Erythroblast (primary cell): Measurements from ENCODE around the gene FCHO2.

Experiments
- GATA1 ChIP-seq: IDR thresholded peaks from 2 replicates; pipeline ENCODE4 v1.6.1; 2011; ENCODE audit warnings: low read depth, mild to moderate bottlenecking, control low read depth, low read length, moderate library complexity
- POLR2A ChIP-seq: IDR thresholded peaks from 2 replicates; pipeline ENCODE4 v1.6.1; 2011; ENCODE audit warnings: mild to moderate bottlenecking, low read length

GRCh38 chr5:73027816-73028215 is 72.0 kb downstream of the FCHO2 start:
- TF ChIP-seq POLR2A: no peak
- no peak for TF ChIP-seq GATA1
